HepG2 (cell line): ENCODE results near the gene DPH6. TPM values are rescaled to one million over a fixed set of nuclear protein-coding genes. Genes with fewer than 3 reads are reported as not detected.
"Not testable (repeated sequence)": the region's sequence is repeated elsewhere in the genome, so short reads cannot be mapped to it uniquely, and the experiment has no call there.

Source experiments
- ATAC-seq: fragments of 200-7000 bp; cut with Tn5 transposase; 3 replicates; pipeline ENCODE4 v1.9.1; 2020; ENCODE audit warnings: mild to moderate bottlenecking, moderate library complexity
- BruUV-seq: library from RNA; stranded (reverse); fragments of 400-500 nt; replicated peaks from 2 replicates; lab custom pipeline; 2021; lab: Mats Ljungman, UMichigan
- CTCF ChIA-PET: fragments of 300-600 bp; formaldehyde crosslinking; extraction: SDS; loops from one replicate; lab custom pipeline; 2021; ENCODE audit warnings: low total read pairs, inconsistent platforms, low intra/inter-chr PET ratio; lab: Yijun Ruan, JAX
- POLR2A ChIA-PET: fragments of 350-600 bp; sonication (Branson Sonifier 250); formaldehyde crosslinking; loops from one replicate; lab custom pipeline; 2020; ENCODE audit warnings: antibody characterized with exemption, inconsistent platforms; lab: Yijun Ruan, JAX
- DNase-seq: peaks from one replicate; pipeline ENCODE4 v3.0.0-alpha.2; 2015; ENCODE audit warnings: low spot score
- FAIRE-seq: peaks from 3 replicates; lab custom pipeline; 2011; peaks lifted over from hg19 to GRCh38; lab: Jason Lieb, UNC
- H2AFZ ChIP-seq: one replicate; pipeline ENCODE4 v1.6.1; 2011; ENCODE audit warnings: low read length, inconsistent platforms
- H3K27ac ChIP-seq: fragments of 300-600 bp; 3 replicates; pipeline ENCODE4 v1.8.0; 2011; ENCODE audit warnings: mixed run types, mild to moderate bottlenecking, mixed read lengths, low read length, inconsistent platforms; ENCODE audit not compliant: insufficient read depth; ENCODE audit errors: extremely low read length
- H3K27me3 ChIP-seq, 2 experiments: fragments of 200-600 bp in 1 of 2; 2 replicates in 1 of 2; 3 replicates in 1 of 2; pipeline versions ENCODE4 v1.6.0 to v1.8.0; 2011; ENCODE audit warnings: low read length in 2 of 2, mild to moderate bottlenecking in 2 of 2, moderate library complexity in 2 of 2, inconsistent platforms in 1 of 2; ENCODE audit not compliant: insufficient read depth in 2 of 2, control insufficient read depth in 1 of 2
- H3K36me3 ChIP-seq, 2 experiments: fragments of 200-600 bp in 1 of 2; replicated peaks in 1 of 2; 2 replicates in 1 of 2; 3 replicates in 1 of 2; pipeline versions ENCODE4 v1.5.1 to v1.8.0; 2011; ENCODE audit warnings: low read length in 2 of 2, inconsistent platforms in 1 of 2; ENCODE audit not compliant: insufficient read depth in 2 of 2, control insufficient read depth in 1 of 2
- H3K4me1 ChIP-seq: 2 replicates; pipeline ENCODE4 v1.5.1; 2012; ENCODE audit warnings: low read length, inconsistent platforms; ENCODE audit not compliant: insufficient read depth
- H3K4me2 ChIP-seq: 2 replicates; pipeline ENCODE4 v1.6.0; 2011; ENCODE audit warnings: low read depth, low read length, inconsistent platforms
- H3K4me3 ChIP-seq, 3 experiments: fragments of 200-600 bp in 1 of 3; sonication (generic), shearing (Covaris generic) in 1 of 3; replicated peaks in 1 of 3; 2 replicates each; pipeline ENCODE4 v1.5.1; 2011 to 2016; ENCODE audit warnings: low read length in 3 of 3, inconsistent platforms in 2 of 3, low read depth in 2 of 3, mild to moderate bottlenecking in 2 of 3, control low read depth in 1 of 3, mixed read lengths in 1 of 3; ENCODE audit not compliant: insufficient read depth in 1 of 3
- H3K79me2 ChIP-seq: one replicate; pipeline ENCODE4 v1.6.1; 2011; ENCODE audit warnings: low read length, inconsistent platforms; ENCODE audit not compliant: insufficient read depth
- H3K9ac ChIP-seq: 2 replicates; pipeline ENCODE4 v1.6.0; 2011; ENCODE audit warnings: mild to moderate bottlenecking, low read depth, low read length, inconsistent platforms; ENCODE audit not compliant: insufficient read depth
- H3K9me3 ChIP-seq: 2 replicates; pipeline ENCODE4 v1.5.1; 2012; ENCODE audit warnings: mild to moderate bottlenecking, low read length
- H4K20me1 ChIP-seq: 2 replicates; pipeline ENCODE4 v1.6.0; 2011; ENCODE audit warnings: inconsistent platforms, mild to moderate bottlenecking, low read length, moderate library complexity; ENCODE audit not compliant: insufficient read depth
- DR1 ChIP-seq: sonication (generic); formaldehyde crosslinking; IDR thresholded peaks from 2 replicates; pipeline ENCODE4 v1.8.0; 2021; ENCODE audit warnings: mild to moderate bottlenecking, missing genetic modification reagents, inconsistent platforms
- NFKB2 ChIP-seq: sonication (generic); formaldehyde crosslinking; IDR thresholded peaks from 2 replicates; pipeline ENCODE4 v1.4.0; 2020; ENCODE audit warnings: missing genetic modification reagents, borderline replicate concordance
- PTBP1 ChIP-seq: fragments of 200-400 bp; formaldehyde crosslinking; IDR thresholded peaks from 2 replicates; pipeline ENCODE4 v1.6.1; 2018; ENCODE audit warnings: low read length, low read depth; ENCODE audit not compliant: poor library complexity, severe bottlenecking
- ZKSCAN5 ChIP-seq: sonication (generic); formaldehyde crosslinking; IDR thresholded peaks from 2 replicates; pipeline ENCODE4 v1.5.1; 2020; ENCODE audit warnings: mild to moderate bottlenecking, missing genetic modification reagents
- ZNF383 ChIP-seq: sonication (generic); formaldehyde crosslinking; IDR thresholded peaks from 2 replicates; pipeline ENCODE4 v1.4.0; 2020; ENCODE audit warnings: missing genetic modification reagents, mild to moderate bottlenecking, borderline replicate concordance
- ZNF552 ChIP-seq: sonication (generic); formaldehyde crosslinking; IDR thresholded peaks from 2 replicates; pipeline ENCODE4 v1.9.0; 2022; ENCODE audit warnings: missing genetic modification reagents, mild to moderate bottlenecking, borderline replicate concordance
- ZNF737 ChIP-seq: sonication (generic); formaldehyde crosslinking; IDR thresholded peaks from 2 replicates; pipeline ENCODE4 v1.5.0; 2020; ENCODE audit warnings: missing genetic modification reagents, mild to moderate bottlenecking, borderline replicate concordance
- ZSCAN31 ChIP-seq: sonication (generic); formaldehyde crosslinking; IDR thresholded peaks from 2 replicates; pipeline ENCODE4 v1.5.0; 2020; ENCODE audit warnings: low read depth, mild to moderate bottlenecking, missing genetic modification reagents
- WGBS: methylation state at CpG from one replicate; pipeline ENCODE4 v1.1.6; 2017; ENCODE audit warnings: low lambda C conversion rate; 5-methylcytosine and 5-hydroxymethylcytosine counted together
- in situ Hi-C: cut with HindIII; loops from 2 replicates; pipeline ENCODE4 v1.10.0; 2017; ENCODE audit warnings: low pct_unique_long_range_greater_than_20kb; ENCODE audit not compliant: extremely low pct_ligation_motif_present
- intact Hi-C: fragments of 100-400 bp; cut with micrococcal nuclease; formaldehyde crosslinking; loops from one replicate; pipeline ENCODE4 v1.10.0; 2022; ENCODE audit not compliant: unreplicated experiment
- polyA plus RNA-seq, 8 experiments: library from polyadenylated mRNA; depleted of rRNA in 3 of 8; stranded (reverse) in 7 of 8; unstranded in 1 of 8; fragments of >200 nt; fragmentation: Illumina TruSeq in 4 of 8; extraction: Trizol in 4 of 8; gene quantifications; 2 replicates each; pipeline versions ENCODE4 v1.2.1 to v1.2.3, GENCODE V29; 2011 to 2016; ENCODE audit warnings: low read depth in 4 of 8, missing spikeins in 1 of 8, mixed read lengths in 1 of 8; ENCODE audit not compliant: insufficient read depth in 1 of 8
- total RNA-seq, 5 experiments: library from RNA; depleted of rRNA; stranded (reverse); fragments of >200 nt; fragmentation: Illumina TruSeq; extraction: Trizol; gene quantifications; 2 replicates each; pipeline ENCODE4 v1.2.3, GENCODE V29; 2016; ENCODE audit warnings: low read depth in 1 of 5
- TF ChIP-seq, protein P1 (sequence below): sonication (generic); formaldehyde crosslinking; IDR thresholded peaks from 2 replicates; pipeline ENCODE4 v1.9.0; 2021; ENCODE audit warnings: missing genetic modification reagents, borderline replicate concordance
- TF ChIP-seq, protein P2 (sequence below): fragments of 450-650 bp; IDR thresholded peaks from 2 replicates; pipeline ENCODE4 v1.6.1; 2016

DPH6 gene
- total and polyA plus RNA-seq, 2 of the 13 experiments (the other 11 are each of a cell fraction or from before 2014, with no cell fraction given), result 10.2 to 25.8 TPM

DNA sequence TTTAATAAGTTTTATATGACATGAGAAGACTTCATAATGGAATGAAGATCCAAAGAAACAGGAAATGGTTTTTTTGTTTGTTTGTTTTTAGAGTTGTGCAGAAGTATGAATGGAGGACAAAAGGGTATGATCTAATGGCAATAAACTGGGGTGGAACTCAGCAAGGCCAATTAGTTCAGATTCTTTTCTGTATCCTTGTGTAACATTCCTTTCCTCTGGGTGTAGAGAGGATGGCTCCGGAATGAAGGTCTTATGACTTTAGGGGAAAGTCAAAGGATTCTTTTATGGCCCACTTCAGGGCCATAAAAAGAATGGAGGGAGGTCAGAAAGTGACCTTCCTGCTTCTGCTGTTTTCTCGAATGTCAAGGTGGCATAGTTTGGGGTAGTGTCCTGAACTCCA, 152.6 kb downstream of the DPH6 start:
- Histone ChIP-seq H2AFZ (no peak overlapping the region), H3K27me3 (no peaks in the 10 kb centered on the region), H3K79me2 (no peaks in the 10 kb centered on the region), H3K4me1 (peaks cover 5% of the 10 kb centered on the region; the same call in 1 of the 2 replicates), H3K4me3 (no peak overlapping the region), H3K36me3 (no peaks in the 10 kb centered on the region), H3K27ac (no peak overlapping the region), H3K4me2 (no peak overlapping the region), H3K9me3 (no peaks in the 10 kb centered on the region), H4K20me1 (no peaks in the 10 kb centered on the region), H3K9ac (no peak overlapping the region)
- DNase-seq, result no peak
- BruUV-seq, result no TSS peak
- in situ Hi-C loops (no loop called here), intact Hi-C loops (no loop called here)
- FAIRE-seq, result no peak
- no peak for TF ChIP-seq NFKB2 (CRISPR knock-in tag)
- no peak for TF ChIP-seq PTBP1
- TF ChIP-seq ZNF552 (CRISPR knock-in tag), result no peak
- TF ChIP-seq ZNF737 (CRISPR knock-in tag), result no peak
- TF ChIP-seq, protein P1, sequence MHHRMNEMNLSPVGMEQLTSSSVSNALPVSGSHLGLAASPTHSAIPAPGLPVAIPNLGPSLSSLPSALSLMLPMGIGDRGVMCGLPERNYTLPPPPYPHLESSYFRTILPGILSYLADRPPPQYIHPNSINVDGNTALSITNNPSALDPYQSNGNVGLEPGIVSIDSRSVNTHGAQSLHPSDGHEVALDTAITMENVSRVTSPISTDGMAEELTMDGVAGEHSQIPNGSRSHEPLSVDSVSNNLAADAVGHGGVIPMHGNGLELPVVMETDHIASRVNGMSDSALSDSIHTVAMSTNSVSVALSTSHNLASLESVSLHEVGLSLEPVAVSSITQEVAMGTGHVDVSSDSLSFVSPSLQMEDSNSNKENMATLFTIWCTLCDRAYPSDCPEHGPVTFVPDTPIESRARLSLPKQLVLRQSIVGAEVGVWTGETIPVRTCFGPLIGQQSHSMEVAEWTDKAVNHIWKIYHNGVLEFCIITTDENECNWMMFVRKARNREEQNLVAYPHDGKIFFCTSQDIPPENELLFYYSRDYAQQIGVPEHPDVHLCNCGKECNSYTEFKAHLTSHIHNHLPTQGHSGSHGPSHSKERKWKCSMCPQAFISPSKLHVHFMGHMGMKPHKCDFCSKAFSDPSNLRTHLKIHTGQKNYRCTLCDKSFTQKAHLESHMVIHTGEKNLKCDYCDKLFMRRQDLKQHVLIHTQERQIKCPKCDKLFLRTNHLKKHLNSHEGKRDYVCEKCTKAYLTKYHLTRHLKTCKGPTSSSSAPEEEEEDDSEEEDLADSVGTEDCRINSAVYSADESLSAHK (CRISPR knock-in tag), result no peak
- TF ChIP-seq DR1 (CRISPR knock-in tag), result no peak
- TF ChIP-seq ZNF383 (CRISPR knock-in tag), result no peak
- TF ChIP-seq, protein P2, sequence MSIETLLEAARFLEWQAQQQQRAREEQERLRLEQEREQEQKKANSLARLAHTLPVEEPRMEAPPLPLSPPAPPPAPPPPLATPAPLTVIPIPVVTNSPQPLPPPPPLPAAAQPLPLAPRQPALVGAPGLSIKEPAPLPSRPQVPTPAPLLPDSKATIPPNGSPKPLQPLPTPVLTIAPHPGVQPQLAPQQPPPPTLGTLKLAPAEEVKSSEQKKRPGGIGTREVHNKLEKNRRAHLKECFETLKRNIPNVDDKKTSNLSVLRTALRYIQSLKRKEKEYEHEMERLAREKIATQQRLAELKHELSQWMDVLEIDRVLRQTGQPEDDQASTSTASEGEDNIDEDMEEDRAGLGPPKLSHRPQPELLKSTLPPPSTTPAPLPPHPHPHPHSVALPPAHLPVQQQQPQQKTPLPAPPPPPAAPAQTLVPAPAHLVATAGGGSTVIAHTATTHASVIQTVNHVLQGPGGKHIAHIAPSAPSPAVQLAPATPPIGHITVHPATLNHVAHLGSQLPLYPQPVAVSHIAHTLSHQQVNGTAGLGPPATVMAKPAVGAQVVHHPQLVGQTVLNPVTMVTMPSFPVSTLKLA, result no peak
- no peak for TF ChIP-seq ZSCAN31
- no peak for TF ChIP-seq ZKSCAN5 (CRISPR knock-in tag)
- POLR2A ChIA-PET, result no interaction called here
- 90% methylated on average over 2 of the region's 2 CpGs for WGBS
- ATAC-seq, result no peak
- CTCF ChIA-PET, result no interaction called here

DNA sequence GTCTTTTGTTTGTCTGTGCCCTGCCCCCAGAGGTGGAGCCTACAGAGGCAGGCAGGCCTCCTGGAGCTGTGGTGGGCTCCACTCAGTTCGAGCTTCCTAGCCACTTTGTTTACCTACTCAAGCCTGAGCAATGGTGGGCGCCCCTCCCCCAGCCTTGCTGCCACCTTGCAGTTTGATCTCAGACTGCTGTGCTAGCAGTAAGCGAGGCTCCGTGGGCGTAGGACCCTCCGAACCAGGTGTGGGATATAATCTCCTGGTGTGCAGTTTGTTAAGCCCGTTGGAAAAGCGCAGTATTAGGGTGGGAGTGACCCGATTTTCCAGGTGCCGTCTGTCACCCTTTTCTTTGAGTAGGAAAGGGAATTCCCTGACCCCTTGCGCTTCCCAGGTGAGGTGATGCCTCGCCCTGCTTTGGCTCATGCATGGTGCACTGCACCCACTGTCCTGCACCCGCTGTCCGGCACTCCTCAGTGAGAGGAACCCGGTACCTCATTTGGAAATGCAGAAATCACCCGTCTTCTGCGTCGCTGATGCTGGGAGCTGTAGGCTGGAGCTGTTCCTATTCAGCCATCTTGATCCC, 154.5 kb downstream of the DPH6 start:
- ATAC-seq, result not testable (repeated sequence)

More for the DNA sequence above, 154.5 kb downstream of the DPH6 start:
- POLR2A ChIA-PET, DNase-seq, H3K4me3 ChIP-seq, H3K9me3 ChIP-seq, H3K27me3 ChIP-seq, BruUV-seq, H3K9ac ChIP-seq, CTCF ChIA-PET, H2AFZ ChIP-seq, H4K20me1 ChIP-seq, H3K27ac ChIP-seq, H3K4me1 ChIP-seq, in situ Hi-C loops, FAIRE-seq, H3K4me2 ChIP-seq, H3K79me2 ChIP-seq, H3K36me3 ChIP-seq, intact Hi-C loops: not testable (repeated sequence)
- 96% methylated on average over 15 of the region's 18 CpGs for WGBS
